ENCODE results near the gene AATF.

DNA sequence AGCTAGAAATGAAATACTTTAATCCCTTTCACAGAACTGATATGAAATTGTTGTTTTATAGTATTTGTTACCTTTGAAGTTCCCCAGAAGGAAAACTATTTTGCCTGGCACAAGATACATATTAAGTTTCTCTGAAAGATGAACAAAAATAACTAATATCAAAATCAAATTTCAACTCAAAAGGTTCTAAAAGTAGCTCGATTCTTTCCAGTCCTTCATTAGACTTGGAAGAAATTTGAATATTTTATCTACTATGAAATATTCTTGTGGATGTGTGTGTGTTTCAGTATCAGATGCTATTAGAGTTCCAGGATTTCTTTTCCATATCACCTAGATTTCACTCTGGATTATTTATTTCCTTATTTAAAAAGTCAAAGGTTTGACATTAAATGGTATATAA lies 3.6 kb upstream of the AATF start:
- TF ChIP-seq, protein P1, sequence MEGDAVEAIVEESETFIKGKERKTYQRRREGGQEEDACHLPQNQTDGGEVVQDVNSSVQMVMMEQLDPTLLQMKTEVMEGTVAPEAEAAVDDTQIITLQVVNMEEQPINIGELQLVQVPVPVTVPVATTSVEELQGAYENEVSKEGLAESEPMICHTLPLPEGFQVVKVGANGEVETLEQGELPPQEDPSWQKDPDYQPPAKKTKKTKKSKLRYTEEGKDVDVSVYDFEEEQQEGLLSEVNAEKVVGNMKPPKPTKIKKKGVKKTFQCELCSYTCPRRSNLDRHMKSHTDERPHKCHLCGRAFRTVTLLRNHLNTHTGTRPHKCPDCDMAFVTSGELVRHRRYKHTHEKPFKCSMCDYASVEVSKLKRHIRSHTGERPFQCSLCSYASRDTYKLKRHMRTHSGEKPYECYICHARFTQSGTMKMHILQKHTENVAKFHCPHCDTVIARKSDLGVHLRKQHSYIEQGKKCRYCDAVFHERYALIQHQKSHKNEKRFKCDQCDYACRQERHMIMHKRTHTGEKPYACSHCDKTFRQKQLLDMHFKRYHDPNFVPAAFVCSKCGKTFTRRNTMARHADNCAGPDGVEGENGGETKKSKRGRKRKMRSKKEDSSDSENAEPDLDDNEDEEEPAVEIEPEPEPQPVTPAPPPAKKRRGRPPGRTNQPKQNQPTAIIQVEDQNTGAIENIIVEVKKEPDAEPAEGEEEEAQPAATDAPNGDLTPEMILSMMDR (IDR thresholded peaks at IDR 0.05 in 4 of 5, conservative IDR thresholded peaks at IDR 0.05 in 1 of 5), result no peak
- TF ChIP-seq POLR2A (IDR thresholded peaks at IDR 0.05), result no peak

All from gastrocnemius medialis (tissue), 4 donors.